GM21360 (cell line): ENCODE data around the gene TMCO1.
"Not testable (repeated sequence)": the region's sequence is repeated elsewhere in the genome, so short reads cannot be mapped to it uniquely, and the experiment has no call there.

ENCODE experiments used
- ATAC-seq: cut with Tn5 transposase; IDR thresholded peaks from one replicate; pipeline ENCODE4 v1.9.1; 2021; ENCODE audit warnings: mild to moderate bottlenecking, moderate library complexity; ENCODE audit not compliant: unreplicated experiment

TMCO1 gene, protein sequence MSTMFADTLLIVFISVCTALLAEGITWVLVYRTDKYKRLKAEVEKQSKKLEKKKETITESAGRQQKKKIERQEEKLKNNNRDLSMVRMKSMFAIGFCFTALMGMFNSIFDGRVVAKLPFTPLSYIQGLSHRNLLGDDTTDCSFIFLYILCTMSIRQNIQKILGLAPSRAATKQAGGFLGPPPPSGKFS

DNA sequence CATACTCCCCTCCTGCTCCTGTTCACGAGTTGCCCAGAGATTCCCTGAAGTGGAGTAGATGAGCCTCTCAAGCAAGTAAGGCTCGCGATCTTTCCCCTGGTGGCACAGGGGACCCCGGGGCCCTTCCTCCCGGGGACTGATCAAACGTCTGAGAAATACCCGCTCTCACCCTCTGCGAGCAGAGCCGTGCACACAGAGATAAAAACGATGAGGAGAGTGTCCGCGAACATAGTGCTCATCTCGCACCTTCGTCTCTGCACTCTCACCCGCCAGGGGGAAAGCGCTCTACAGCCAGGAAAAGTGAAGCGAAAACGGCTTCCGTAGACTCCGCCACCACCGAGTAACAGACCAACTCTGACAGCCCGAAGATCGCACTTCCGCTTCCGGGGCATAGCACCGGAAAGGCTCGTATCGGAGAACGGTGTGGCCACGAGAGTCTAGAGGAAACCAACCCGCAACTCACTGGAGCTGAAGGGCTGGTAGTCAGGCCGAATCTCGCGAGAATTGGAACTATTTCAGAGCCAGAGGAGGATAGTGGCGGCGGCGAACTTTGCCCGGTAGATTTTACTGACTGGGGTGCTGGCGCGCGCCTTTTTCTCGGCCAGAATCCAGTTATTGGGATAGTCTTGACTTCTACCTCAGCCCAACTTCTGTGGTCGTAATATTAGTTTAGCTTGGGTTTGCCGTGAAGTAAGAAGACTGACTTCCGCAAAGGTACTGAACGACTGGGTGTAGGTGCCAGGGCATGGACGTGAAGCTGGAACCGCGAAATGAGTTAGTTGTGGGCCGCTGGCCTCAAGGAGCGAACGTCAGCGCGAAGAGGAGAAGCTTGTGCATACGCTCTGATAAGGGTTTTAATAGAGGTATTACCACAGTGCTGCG, at the start of gene TMCO1:
Gene TMCO1, minus strand, starts transcription at position 356 of the 882 bp plus-strand sequence. Its CDS starts 117 bp downstream, at position 239.
- peak; percentile 99 for ATAC-seq

DNA sequence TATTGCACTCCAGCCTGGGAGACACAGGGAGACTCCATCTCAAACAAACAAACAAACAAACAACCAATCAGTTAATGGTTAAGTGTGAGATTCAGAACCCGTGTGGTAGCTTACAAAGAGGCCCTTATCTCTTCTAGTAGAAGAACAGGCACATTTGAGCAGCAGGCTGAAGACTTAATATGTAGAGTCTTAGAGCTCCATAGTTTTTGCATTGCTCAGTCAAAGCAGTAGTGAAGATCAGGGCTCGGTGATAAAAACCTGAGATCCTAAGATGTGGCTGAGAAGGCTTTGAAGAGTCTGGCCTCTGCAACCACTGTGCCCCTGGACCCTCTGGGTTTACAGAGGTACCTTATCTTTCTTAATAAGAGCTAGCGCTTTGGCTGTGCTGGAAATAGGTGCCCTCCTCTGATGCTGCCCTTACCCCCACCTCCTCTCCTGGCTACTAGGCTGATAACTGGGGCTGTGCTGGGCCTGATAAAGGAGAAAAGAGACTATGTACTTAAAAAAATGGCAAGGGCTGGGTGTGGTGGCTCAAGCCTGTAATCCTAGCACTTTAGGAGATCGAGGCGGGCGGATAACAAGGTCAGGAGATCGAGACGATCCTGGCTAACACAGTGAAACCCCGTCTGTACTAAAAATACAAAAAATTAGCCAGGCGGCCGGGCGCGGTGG, 48.3 kb upstream of the TMCO1 start:
- no peak for ATAC-seq

DNA sequence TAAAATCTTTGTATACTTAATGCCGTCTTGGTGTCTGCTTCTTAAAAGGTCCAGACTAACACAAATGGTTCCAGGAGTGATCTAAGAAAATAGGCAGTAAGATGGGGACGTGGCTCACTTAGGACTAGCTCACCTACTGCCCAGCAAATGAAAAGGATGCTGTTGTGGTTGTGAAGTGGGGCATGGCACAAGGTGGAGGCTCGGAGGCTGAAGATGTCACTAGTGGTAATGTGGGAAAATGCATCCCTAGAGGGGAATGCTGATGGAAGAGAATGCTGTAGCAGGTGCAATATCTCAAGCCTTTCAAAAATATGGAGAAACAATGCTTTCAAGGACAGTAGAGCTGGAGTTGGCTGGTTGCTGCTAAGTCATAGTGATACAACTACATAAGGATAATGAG, 47.5 kb upstream of the TMCO1 start:
- ATAC-seq = no peak

DNA sequence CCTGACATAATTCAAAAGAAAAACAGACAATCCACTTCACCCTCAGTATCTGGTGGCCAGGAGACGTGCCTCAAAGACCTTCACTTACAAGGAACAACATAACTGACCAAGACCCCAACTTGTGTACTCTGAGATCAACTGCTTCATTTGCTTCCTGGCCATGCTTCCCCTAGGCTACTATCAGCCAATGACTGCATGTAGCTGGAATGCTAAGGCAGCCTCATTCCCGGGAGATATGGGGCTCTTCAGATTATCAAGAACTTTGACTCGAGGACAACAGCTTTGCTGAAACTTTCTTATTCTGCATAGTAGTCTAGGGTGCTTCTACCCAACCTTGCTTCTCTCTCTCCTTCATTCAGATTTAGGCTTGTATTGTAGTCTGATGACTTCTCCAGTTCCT, 47.1 kb upstream of the TMCO1 start:
- ATAC-seq = no peak

DNA sequence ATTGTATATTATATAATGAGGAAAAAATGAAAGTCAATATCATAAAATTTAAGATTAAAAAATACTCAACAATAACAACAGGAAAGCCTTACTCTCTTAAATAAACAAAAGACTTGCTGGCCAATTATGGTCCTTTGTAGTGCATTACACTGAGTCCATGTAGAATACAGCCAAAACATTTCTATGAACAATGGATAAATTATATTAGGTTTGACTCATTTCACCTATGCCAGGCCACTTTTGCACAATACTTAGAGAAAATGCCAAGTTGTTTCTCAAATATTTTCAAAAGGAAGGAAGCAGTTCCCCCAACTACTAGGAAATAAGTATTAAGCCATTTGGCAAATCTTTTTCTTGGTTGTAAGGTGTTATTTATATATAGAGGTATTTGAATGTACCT, 38.9 kb upstream of the TMCO1 start:
- no peak for ATAC-seq

DNA sequence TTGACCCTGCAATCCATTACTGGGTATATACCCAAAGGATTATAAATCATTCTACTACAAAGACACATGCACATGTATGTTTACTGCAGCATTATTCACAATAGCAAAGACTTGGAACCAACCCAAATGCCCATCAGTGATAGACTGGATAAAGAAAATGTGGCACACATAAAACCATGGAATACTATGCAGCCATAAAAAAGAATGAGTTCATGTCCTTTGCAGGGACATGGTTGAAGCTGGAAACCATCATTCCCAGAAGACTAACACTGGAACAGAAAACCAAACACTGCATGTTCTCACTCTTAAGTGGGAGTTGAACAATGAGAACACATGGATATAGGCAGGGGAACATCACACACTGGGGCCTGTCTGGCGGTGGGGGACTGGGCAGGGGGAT, 35.8 kb upstream of the TMCO1 start:
- ATAC-seq = not testable (repeated sequence)

DNA sequence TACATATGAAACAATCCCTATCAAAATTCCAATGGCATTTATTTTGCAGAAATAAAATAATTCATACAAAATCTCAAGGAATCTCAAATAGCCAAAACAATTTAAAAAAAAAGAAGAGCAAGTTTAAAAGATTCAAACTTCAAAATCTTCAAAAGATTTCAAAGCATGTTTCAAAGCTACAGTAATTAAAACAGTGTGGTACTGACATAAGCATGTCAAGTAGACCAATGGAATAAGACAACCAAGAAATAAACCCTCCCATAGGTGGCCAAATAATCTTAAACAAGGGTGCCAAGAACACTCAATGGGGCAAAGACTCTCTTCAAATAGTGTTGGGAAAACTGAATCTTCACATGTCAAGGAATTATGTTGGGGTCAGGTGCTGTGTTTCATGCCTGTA, 30.7 kb upstream of the TMCO1 start:
- no peak for ATAC-seq

DNA sequence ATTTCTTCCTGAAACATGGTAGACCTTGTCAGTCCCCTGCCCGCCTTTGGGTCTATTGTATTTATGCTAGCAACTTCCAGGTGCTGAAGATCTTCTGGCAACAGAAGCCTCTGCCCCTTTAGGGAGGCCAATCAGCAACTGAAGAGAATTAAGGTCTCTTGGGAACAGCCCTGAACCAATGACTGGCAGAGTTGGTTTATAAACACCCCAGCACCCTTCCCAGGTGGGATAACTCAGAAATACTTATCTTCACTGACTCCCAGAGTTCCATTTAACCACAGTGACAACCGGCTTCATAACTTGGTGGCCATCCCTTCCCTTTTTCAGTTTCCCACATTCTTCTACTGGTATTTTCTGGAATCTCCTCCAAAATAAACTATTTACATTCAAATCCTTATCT, 27.2 kb upstream of the TMCO1 start:
- ATAC-seq = no peak

DNA sequence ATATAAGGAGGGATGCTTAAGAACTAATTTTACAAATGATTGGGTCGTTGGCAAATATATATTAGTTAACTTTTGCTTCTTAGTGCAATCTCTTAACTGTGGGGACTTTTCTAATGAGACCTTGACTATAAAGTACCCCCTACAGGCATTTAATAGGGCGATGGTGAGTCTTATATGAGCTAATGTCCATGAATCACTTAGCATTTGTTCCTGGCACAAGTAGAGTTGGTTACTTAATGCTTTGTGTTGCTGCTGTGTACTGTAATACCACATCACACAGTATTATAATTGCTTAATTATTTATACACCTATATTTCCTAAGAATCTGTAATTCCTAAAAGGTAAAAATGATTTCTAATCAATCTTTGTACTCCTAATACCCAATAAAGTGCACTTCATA, 25.3 kb upstream of the TMCO1 start:
- no peak for ATAC-seq

DNA sequence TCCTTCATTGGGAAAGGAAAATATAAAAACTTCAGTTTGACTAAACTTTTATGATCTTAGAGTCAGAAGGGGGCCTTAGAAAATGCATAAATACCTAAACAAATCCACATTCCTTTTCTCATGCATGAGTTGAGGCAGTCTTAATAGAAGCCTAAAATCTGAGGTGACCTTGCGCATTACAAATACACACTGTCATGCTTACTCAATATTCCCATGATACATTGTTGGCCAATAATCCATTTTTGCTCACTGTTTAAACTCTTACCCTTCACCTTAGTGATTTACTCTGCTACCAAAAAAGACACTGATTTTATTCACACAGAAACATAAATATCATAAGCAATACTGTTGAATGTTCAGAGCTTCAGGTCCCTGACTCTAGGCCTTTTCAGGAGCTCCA, 19.1 kb upstream of the TMCO1 start:
- ATAC-seq = no peak

DNA sequence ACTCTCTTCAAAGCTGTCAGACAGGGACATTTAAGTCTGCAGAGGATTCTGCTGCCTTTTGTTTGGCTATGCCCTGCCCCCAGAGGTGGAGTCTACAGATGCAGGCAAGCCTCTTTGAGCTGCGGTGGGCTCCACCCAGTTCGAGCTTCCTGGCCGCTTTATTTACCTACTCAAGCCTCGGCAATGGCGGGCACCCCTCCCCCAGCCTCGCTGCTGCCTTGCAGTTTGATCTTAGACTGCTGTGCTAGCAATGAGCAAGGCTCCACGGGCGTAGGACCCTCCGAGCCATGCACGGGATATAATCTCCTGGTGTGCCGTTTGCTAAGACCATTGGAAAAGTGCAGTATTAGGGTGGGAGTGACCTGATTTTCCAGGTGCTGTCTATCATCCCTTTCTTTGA, 14.9 kb upstream of the TMCO1 start:
- ATAC-seq = not testable (repeated sequence)

DNA sequence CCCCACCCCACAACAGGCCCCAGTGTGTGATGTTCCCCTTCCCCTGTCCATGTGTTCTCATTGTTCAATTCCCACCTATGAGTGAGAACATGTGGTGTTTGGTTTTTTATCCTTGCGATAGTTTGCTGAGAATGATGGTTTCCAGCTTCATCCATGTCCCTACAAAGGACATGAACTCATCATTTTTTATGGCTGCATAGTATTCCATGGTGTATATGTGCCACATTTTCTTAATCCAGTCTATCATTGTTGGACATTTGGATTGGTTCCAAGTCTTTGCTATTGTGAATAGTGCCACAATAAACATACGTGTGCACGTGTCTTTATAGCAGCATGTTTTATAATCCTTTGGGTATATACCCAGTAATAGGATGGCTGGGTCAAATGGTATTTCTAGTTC, 9.5 kb upstream of the TMCO1 start:
- not testable (repeated sequence) for ATAC-seq

DNA sequence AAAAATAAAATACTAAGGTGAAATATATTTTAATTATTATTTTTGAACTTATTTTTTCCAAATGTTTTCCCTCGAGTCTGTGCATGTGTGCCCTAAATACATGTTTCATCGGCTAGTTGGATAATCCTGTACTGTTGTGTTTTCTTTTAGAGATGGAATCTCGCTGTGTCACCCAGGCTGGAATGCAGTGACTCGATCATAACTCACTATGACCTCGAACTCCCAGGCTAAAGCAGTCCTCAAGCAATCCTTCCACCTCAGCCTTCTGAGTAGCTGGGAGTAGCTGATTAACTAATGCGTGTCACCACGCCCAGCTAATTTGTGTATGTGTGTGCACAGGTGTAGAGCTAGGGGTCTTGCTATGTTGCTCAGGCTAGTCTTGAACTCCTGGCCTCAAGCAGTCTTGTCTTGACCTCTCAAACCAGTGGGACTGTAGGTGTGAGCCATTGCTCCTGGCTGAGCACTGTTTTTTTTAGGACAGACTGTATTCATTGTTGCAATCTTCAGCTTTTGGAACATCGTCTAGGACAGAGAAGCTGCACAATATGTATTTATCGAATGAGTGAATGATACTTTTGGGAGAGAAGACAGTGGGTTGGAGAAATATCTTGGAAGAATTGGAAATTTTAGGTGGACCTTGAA, 4.8 kb upstream of the TMCO1 start:
- ATAC-seq = no peak

DNA sequence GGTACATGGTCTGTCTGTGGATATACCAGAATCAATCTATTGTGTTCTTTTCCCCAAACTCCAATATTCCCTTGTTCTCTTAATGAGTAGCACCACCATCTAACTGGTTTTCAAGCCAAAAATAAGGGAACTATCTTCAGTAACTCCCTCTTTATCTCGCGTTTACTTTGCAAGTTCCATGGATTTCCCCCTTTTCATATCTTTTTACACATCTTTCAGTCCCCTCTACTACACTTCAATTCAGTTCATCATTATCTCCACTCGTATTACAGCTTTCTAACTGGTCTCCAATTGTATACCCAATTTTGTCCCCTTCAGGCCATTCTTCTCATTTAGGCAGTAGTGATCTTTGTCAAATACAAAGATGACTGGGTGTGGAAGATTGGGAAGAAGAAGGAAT, 4.1 kb upstream of the TMCO1 start:
- no peak for ATAC-seq

DNA sequence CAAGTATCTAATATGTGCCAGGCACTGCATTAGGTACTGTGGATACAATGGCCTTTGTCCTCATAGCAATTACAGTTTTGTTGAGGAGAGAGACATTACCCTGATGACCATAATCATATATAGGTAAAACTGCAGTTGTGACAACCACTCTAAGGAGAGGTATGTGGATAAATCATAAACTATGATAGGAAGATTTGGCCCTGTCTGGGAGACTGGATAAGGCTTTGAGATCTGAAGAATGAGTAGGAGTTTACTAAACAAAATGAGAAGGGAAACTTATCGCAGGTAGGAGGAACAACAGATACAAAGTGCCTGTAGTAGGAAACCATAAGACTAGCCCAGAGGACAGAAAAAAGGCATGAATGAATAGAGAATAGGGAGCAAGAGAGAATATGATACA, 4.4 kb downstream of the TMCO1 start:
- no peak for ATAC-seq

DNA sequence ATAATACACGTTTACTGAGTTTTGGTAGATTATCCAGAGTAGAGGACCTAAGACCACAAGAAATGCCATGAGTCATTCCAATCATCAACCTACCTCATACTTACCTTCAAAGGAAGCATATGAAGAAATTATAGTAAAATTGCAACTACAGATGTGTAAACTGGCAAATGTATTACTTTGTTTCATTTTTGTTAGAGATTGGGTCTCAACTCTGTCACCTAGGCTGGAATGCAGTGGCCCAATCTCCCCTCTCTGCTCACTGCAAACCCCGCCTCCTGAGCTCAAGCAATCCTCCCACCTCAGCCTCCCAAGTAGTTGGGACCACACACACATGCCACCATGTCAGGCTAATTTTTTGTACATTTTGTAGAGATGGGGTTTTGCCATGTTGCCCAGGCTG, 5.2 kb downstream of the TMCO1 start:
- no peak for ATAC-seq

DNA sequence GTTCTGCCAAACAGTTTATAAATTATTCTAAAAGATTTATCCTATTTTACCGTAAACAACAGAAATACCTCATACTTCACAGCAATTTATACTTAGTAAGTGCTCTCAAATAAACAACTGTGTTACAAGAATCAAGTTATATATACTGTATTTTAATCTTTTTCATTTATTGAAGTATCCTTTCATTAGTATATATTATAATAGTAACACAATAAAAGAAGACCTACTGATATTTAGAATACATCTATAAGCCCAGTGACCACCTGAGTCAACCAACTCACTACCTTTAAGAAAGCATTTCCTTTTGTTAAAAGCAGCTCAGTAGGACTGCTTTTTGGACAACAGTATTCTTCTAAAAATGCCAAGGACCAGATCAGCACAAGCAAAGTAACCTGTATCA, 5.9 kb downstream of the TMCO1 start:
- ATAC-seq = no peak

DNA sequence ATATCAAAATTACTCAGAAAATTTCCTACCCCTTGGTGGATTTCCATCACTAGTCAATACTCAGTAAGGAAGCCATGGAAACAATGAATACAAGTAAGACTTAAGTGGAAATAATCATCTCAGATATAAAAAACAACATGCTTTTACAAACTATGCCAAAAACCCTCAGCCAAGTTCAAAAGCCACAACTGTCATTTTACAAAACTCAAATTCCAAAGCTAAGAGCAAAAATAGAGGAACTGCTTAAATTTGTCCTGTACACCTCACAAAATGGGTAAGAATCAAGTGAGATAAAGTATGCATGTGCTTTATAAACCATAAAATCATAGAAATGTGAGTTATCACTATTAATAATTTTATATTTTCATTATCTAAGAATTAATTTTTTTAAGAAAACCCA, 9.6 kb downstream of the TMCO1 start:
- no peak for ATAC-seq

DNA sequence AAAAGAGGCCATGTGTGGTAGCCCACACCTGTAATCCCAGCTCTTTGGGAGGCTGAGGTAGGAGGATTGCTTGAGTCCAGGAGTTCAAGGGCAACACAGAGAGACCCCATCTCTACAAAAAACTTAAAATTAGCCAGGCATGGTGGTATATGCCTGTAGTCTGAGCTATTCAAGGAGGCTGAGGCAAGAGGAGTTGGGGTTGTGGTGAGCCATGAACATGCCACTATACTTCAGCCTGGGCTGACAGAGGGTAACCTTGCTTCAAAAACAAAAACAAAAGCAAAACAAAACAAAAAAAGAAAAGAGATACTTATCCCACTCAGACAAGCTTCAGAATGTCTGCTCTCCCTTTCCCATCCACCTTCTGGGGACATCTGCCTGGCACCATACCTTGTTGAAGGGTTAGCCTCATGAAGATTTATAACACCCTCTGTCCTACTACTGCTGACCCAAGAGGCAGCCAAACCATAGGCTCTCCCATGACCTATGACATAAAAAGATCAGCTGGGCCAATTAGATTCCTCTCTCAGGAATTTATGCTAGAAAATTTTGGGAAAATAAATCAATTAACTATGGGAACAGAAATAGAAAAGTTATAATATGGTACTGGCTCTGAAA, 13.2 kb downstream of the TMCO1 start:
- ATAC-seq = no peak

DNA sequence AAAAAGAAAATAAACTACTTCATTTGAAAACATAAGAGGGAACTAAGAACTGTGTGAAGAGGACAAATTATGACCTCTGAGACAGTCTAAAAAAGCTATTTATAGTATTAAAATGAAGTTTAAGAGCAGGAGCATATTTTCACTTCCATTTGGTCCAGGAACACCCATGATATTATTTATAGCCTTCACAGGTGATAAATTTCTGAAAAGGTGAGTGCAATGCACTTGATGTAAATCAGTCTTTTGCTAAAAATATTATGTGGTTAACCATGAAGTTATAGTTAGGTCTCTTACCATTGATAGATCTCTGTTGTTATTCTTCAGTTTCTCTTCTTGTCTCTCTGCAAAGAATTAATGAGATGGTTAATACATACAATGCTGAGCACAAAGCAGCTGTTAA, 14.7 kb downstream of the TMCO1 start:
- peak; percentile 81 for ATAC-seq

DNA sequence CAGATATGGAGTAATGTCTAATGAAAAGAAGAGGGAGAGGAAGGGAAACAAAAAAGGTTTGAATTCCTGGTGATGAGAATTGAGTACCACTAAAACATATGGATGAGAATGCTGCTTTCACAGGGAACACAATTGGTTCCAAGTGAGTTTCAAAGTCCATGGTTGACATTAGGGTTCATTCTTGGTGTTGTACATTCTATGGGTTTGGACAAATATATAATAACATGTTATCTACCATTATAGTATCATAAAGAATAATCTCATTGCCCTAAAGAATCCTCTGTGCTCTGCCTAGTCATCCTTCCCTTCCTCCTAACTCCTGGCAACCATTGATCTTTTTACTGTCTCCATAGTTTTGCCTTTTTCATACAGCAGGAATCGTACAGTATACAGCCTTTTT, 20.1 kb downstream of the TMCO1 start:
- no peak for ATAC-seq
